Mesendoderm (in vitro differentiated cells): Measurements from ENCODE around the gene RIPOR3.

Experiments
- DNase-seq: peaks from one replicate; pipeline ENCODE4 v3.0.0; 2013
- H2AK5ac ChIP-seq: 2 replicates; pipeline ENCODE4 v1.6.1; 2013; ENCODE audit warnings: low read length, inconsistent platforms
- H2BK120ac ChIP-seq: 2 replicates; pipeline ENCODE4 v1.6.1; 2013; ENCODE audit warnings: low read depth, mild to moderate bottlenecking, low read length, moderate library complexity, mixed read lengths
- H2BK15ac ChIP-seq: replicated peaks from 2 replicates; pipeline ENCODE4 v1.6.1; 2013; ENCODE audit warnings: low read depth, mild to moderate bottlenecking, moderate library complexity
- H2BK5ac ChIP-seq: 2 replicates; pipeline ENCODE4 v1.6.1; 2013; ENCODE audit warnings: low read length, inconsistent platforms
- H3K18ac ChIP-seq: 2 replicates; pipeline ENCODE4 v1.6.1; 2013; ENCODE audit warnings: mild to moderate bottlenecking, low read length, mixed read lengths
- H3K23ac ChIP-seq: one replicate; pipeline ENCODE4 v1.6.1; 2013; ENCODE audit warnings: low read length
- H3K27ac ChIP-seq: 2 replicates; pipeline ENCODE4 v1.5.1; 2013; ENCODE audit warnings: low read depth, mild to moderate bottlenecking, inconsistent platforms, low read length, moderate library complexity
- H3K27me3 ChIP-seq: 2 replicates; pipeline ENCODE4 v1.6.1; 2013; ENCODE audit warnings: low read length, control low read depth, mild to moderate bottlenecking, inconsistent platforms; ENCODE audit not compliant: insufficient read depth, poor library complexity
- H3K36me3 ChIP-seq: 2 replicates; pipeline ENCODE4 v1.6.1; 2013; ENCODE audit warnings: low read length, inconsistent platforms; ENCODE audit not compliant: control insufficient read depth, insufficient read depth
- H3K4ac ChIP-seq: one replicate; pipeline ENCODE4 v1.6.1; 2013; ENCODE audit warnings: low read depth, mild to moderate bottlenecking, low read length, moderate library complexity
- H3K4me1 ChIP-seq: 2 replicates; pipeline ENCODE4 v1.6.1; 2013; ENCODE audit warnings: low read depth, low read length, inconsistent platforms; ENCODE audit not compliant: control insufficient read depth
- H3K4me2 ChIP-seq: 2 replicates; pipeline ENCODE4 v1.6.1; 2013; ENCODE audit warnings: low read length
- H3K4me3 ChIP-seq: 2 replicates; pipeline ENCODE4 v1.5.1; 2013; ENCODE audit warnings: mild to moderate bottlenecking, low read length
- H3K56ac ChIP-seq: one replicate; pipeline ENCODE4 v1.6.1; 2013; ENCODE audit warnings: low read length
- H3K79me1 ChIP-seq: 2 replicates; pipeline ENCODE4 v1.6.1; 2013; ENCODE audit warnings: low read length, inconsistent platforms
- H3K79me2 ChIP-seq: 2 replicates; pipeline ENCODE4 v1.6.1; 2013; ENCODE audit warnings: mild to moderate bottlenecking, low read length; ENCODE audit not compliant: control insufficient read depth, insufficient read depth
- H3K9ac ChIP-seq: 2 replicates; pipeline ENCODE4 v1.6.1; 2013; ENCODE audit warnings: low read length, inconsistent platforms
- H4K5ac ChIP-seq: one replicate; pipeline ENCODE4 v1.6.1; 2013; ENCODE audit warnings: low read length
- H4K8ac ChIP-seq: one replicate; pipeline ENCODE4 v1.6.1; 2013; ENCODE audit warnings: low read depth, mild to moderate bottlenecking, control low read depth, low read length, moderate library complexity
- WGBS: extraction: QIAGEN DNeasy Blood & Tissue Kit; methylation state at CpG from one replicate; pipeline ENCODE4 v1.1.7; 2013; ENCODE audit warnings: low lambda C conversion rate, missing lambda C conversion rate; ENCODE audit not compliant: insufficient coverage; ENCODE audit errors: extremely low coverage; 5-methylcytosine and 5-hydroxymethylcytosine counted together

RIPOR3 gene

DNA sequence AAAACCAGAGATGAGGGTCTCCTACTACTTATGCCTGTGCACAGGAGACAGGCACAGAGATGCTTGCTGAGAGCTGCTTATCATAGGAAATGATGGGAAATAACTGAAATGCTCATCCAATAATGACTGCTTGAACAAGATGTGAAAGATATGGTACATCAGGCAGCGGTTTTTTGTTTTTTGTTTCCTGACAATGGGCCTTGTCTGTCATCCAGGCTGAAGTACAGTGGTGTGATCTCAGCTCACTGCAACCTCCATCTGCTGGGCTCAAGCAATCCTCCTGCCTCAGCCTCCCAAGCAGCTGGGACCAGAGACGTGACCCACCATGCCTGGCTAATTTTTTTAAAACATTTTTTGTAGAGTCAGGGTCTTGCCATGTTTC, 1.2 kb upstream of the RIPOR3 start:
- H3K79me2 ChIP-seq, result no peaks in the 10 kb centered on the region
- no peak overlapping the region for H4K5ac ChIP-seq
- no peak overlapping the region for H3K9ac ChIP-seq
- H3K23ac ChIP-seq, result no peak overlapping the region
- peaks cover 5% of the 10 kb centered on the region for H3K4me1 ChIP-seq
- H2BK120ac ChIP-seq, result no peak overlapping the region
- H3K36me3 ChIP-seq, result no peaks in the 10 kb centered on the region
- no peak overlapping the region for H3K4me2 ChIP-seq
- H3K56ac ChIP-seq, result peak overlapping the region; percentile 58
- no peaks in the 10 kb centered on the region for H3K79me1 ChIP-seq
- DNase-seq, result no peak
- no peaks in the 10 kb centered on the region for H3K27me3 ChIP-seq
- no peak overlapping the region for H3K18ac ChIP-seq
- no peak overlapping the region for H2BK15ac ChIP-seq
- H3K4ac ChIP-seq, result no peak overlapping the region
- no peak overlapping the region for H3K4me3 ChIP-seq
- H4K8ac ChIP-seq, result no peak overlapping the region
- H2AK5ac ChIP-seq, result no peak overlapping the region
- H2BK5ac ChIP-seq, result no peak overlapping the region
- H3K27ac ChIP-seq, result no peak overlapping the region
- no CpG with 5 or more reads among the region's 2 CpGs for WGBS

- no peak overlapping the region for H2BK120ac ChIP-seq
- H3K27ac ChIP-seq, result no peak overlapping the region
- DNase-seq, result peak; percentile 29
- peaks cover 5% of the 10 kb centered on the region for H3K4me1 ChIP-seq
- no peak overlapping the region for H4K5ac ChIP-seq
- no peak overlapping the region for H3K23ac ChIP-seq
- H2BK5ac ChIP-seq, result no peak overlapping the region
- H2AK5ac ChIP-seq, result no peak overlapping the region
- H3K4ac ChIP-seq, result no peak overlapping the region
- peak overlapping the region; percentile 73 for H3K56ac ChIP-seq
- H3K79me1 ChIP-seq, result no peaks in the 10 kb centered on the region
- no peaks in the 10 kb centered on the region for H3K79me2 ChIP-seq
- peak overlapping the region; percentile 28 for H3K18ac ChIP-seq
- H3K4me3 ChIP-seq, result no peak overlapping the region
- H3K4me2 ChIP-seq, result peak overlapping the region; percentile 86
- H4K8ac ChIP-seq, result no peak overlapping the region
- H2BK15ac ChIP-seq, result no peak overlapping the region
- H3K9ac ChIP-seq, result peak overlapping the region; percentile 48
- H3K36me3 ChIP-seq, result no peaks in the 10 kb centered on the region
- no CpG with 5 or more reads among the region's 23 CpGs for WGBS
- H3K27me3 ChIP-seq, result no peaks in the 10 kb centered on the region
Measured at GRCh38 chr20:50691573-50692551, 520 bp upstream of the RIPOR3 start.

DNA sequence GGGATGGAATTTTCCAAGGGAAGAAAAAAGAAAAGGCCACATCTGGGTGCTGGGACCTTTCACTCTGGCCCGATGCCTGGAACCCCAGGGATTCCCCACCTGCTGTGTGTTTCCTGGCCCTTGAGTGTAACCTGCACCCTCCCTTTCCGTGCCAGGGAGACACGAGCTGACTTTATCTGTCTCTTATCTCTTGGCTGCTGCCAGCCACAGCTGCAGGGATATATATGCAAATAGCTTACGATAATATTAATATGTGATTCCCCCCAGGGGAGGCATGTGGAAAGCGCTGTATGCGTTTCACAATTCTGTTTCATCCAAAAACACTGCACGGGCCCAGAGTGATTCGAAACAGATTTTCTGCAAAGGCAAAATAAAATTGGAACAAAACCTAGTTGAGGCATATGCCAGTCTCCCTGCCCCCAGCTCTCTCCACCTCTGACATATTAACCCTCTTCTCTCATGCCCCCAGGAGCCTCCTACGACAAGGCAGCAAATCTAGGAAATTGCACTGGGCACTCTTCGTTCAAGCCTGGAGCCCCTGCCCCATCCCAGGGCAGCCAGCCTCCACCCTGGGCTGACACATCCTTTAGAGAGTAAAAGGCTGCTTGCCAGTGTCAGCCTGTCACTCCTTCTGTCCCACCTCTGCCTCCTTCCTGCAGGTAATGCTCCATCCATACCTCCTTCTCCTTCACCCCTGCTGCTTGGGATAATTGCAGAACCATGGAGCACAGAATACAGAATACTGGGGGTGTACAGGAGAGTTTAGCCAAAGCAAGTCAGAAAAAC, 1.3 kb downstream of the RIPOR3 start:
- H3K9ac ChIP-seq, result no peak overlapping the region
- no peak overlapping the region for H4K5ac ChIP-seq
- no peak overlapping the region for H4K8ac ChIP-seq
- no peak overlapping the region for H2BK5ac ChIP-seq
- H3K27ac ChIP-seq, result no peak overlapping the region
- DNase-seq, result no peak
- no CpG with 5 or more reads among the region's 10 CpGs for WGBS
- no peak overlapping the region for H3K4me3 ChIP-seq
- H3K79me1 ChIP-seq, result no peaks in the 10 kb centered on the region
- H3K18ac ChIP-seq, result no peak overlapping the region
- no peak overlapping the region for H2BK15ac ChIP-seq
- no peaks in the 10 kb centered on the region for H3K27me3 ChIP-seq
- no peaks in the 10 kb centered on the region for H3K36me3 ChIP-seq
- peak overlapping the region; percentile 10 for H3K56ac ChIP-seq
- H3K4me1 ChIP-seq, result peaks cover 5% of the 10 kb centered on the region
- H2BK120ac ChIP-seq, result no peak overlapping the region
- no peak overlapping the region for H3K4ac ChIP-seq
- no peak overlapping the region for H3K23ac ChIP-seq
- no peaks in the 10 kb centered on the region for H3K79me2 ChIP-seq
- no peak overlapping the region for H3K4me2 ChIP-seq
- no peak overlapping the region for H2AK5ac ChIP-seq

- no peaks in the 10 kb centered on the region for H3K79me2 ChIP-seq
- H3K18ac ChIP-seq, result no peak overlapping the region
- no peak overlapping the region for H3K56ac ChIP-seq
- H4K8ac ChIP-seq, result no peak overlapping the region
- no CpG with 5 or more reads among the region's 8 CpGs for WGBS
- H3K27ac ChIP-seq, result no peak overlapping the region
- DNase-seq, result no peak
- H3K4me3 ChIP-seq, result no peak overlapping the region
- no peak overlapping the region for H3K4ac ChIP-seq
- no peak overlapping the region for H4K5ac ChIP-seq
- no peak overlapping the region for H3K9ac ChIP-seq
- H2AK5ac ChIP-seq, result no peak overlapping the region
- H2BK5ac ChIP-seq, result no peak overlapping the region
- no peak overlapping the region for H2BK15ac ChIP-seq
- no peak overlapping the region for H3K23ac ChIP-seq
- no peak overlapping the region for H2BK120ac ChIP-seq
- H3K27me3 ChIP-seq, result no peaks in the 10 kb centered on the region
- no peak overlapping the region for H3K4me2 ChIP-seq
- no peaks in the 10 kb centered on the region for H3K36me3 ChIP-seq
- H3K79me1 ChIP-seq, result no peaks in the 10 kb centered on the region
- H3K4me1 ChIP-seq, result peaks cover 5% of the 10 kb centered on the region
Measured at GRCh38 chr20:50688256-50688975, 2.9 kb downstream of the RIPOR3 start.

DNA sequence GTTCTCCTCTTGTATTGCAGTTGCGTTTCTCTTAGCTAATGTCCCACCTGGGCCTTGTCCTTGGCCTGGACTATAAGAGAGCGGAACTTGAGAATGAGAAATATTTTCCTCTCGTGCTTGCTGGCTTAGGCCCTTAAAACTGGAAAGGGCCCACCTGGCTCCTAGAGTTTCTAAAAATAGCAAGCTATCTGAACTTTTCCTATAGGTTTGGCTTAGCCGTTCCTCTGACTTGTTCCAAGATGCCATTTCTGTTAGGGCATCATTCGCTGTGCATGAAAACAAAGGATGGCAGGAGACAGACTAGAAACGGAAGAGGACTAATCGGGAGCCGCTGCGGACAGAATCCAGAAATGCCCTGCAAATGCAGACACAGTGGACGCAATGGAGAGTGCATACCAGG, 4.5 kb downstream of the RIPOR3 start:
- WGBS, result no CpG with 5 or more reads among the region's 10 CpGs
- H3K79me1 ChIP-seq, result no peaks in the 10 kb centered on the region
- H3K9ac ChIP-seq, result no peak overlapping the region
- no peak overlapping the region for H2AK5ac ChIP-seq
- H2BK15ac ChIP-seq, result no peak overlapping the region
- H4K5ac ChIP-seq, result no peak overlapping the region
- no peak overlapping the region for H2BK5ac ChIP-seq
- DNase-seq, result no peak
- H3K4me3 ChIP-seq, result no peak overlapping the region
- no peaks in the 10 kb centered on the region for H3K79me2 ChIP-seq
- no peak overlapping the region for H3K4ac ChIP-seq
- H3K23ac ChIP-seq, result no peak overlapping the region
- H4K8ac ChIP-seq, result no peak overlapping the region
- H3K4me2 ChIP-seq, result no peak overlapping the region
- H3K36me3 ChIP-seq, result no peaks in the 10 kb centered on the region
- no peak overlapping the region for H3K27ac ChIP-seq
- no peak overlapping the region for H3K18ac ChIP-seq
- no peak overlapping the region for H2BK120ac ChIP-seq
- H3K56ac ChIP-seq, result no peak overlapping the region
- no peaks in the 10 kb centered on the region for H3K27me3 ChIP-seq
- H3K4me1 ChIP-seq, result peaks cover 2% of the 10 kb centered on the region
